VCaP (cell line): ENCODE measurements around the gene ARHGAP18.

ENCODE experiments used
- H3K27ac ChIP-seq: fragments of 450-650 bp; 2 replicates; pipeline ENCODE4 v1.5.1; 2017
- TF ChIP-seq, protein P1 (sequence below): fragments of 450-650 bp; conservative IDR thresholded peaks from 2 replicates; pipeline ENCODE4 v1.5.1; 2017; ENCODE audit warnings: mild to moderate bottlenecking, moderate library complexity

ARHGAP18 gene

DNA sequence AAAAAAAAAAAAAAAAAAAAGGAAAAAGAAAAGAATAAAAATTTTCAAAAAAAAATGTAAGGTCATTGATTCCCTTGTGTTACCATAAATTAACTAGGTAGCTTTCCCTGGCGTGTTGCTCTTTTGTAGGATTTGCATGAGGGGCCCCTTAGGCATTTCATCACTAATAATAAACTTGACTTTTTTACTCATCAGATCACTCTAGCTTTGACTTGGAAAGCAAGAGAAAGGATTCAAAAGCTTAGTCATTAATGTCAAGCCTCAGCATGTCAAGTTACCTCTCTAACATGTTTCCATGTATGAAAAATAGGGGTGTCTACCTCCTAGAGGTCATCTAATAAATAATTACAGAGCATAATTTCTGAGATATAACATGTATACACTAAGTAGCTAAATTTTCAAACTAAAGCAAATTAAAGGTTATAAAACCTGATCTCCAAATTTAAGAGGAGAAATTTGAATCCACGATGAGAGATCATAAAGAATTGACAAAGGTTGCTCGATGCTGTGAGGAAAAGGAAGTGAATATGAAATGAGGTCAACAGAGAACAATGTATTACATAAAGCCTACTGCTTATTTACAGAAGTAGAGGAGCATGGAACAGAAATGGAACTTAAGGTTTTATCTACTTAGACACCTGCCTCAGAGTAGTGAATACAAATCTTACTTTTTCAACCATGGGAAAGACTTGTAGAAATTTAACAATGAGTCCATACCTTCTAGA, 86.8 kb downstream of the ARHGAP18 start:
- H3K27ac ChIP-seq, result no peak overlapping the region
- TF ChIP-seq, protein P1, sequence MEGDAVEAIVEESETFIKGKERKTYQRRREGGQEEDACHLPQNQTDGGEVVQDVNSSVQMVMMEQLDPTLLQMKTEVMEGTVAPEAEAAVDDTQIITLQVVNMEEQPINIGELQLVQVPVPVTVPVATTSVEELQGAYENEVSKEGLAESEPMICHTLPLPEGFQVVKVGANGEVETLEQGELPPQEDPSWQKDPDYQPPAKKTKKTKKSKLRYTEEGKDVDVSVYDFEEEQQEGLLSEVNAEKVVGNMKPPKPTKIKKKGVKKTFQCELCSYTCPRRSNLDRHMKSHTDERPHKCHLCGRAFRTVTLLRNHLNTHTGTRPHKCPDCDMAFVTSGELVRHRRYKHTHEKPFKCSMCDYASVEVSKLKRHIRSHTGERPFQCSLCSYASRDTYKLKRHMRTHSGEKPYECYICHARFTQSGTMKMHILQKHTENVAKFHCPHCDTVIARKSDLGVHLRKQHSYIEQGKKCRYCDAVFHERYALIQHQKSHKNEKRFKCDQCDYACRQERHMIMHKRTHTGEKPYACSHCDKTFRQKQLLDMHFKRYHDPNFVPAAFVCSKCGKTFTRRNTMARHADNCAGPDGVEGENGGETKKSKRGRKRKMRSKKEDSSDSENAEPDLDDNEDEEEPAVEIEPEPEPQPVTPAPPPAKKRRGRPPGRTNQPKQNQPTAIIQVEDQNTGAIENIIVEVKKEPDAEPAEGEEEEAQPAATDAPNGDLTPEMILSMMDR, result no peak

- TF ChIP-seq, protein P1, result no peak; the same call in 1 of the 2 replicates
- H3K27ac ChIP-seq, result no peak overlapping the region
Observed at GRCh38 chr6:129621252-129621651, 88.7 kb downstream of the ARHGAP18 start.

- no peak overlapping the region for H3K27ac ChIP-seq
- TF ChIP-seq, protein P1, result no peak
Observed at GRCh38 chr6:129620234-129620610, 89.8 kb downstream of the ARHGAP18 start.

DNA sequence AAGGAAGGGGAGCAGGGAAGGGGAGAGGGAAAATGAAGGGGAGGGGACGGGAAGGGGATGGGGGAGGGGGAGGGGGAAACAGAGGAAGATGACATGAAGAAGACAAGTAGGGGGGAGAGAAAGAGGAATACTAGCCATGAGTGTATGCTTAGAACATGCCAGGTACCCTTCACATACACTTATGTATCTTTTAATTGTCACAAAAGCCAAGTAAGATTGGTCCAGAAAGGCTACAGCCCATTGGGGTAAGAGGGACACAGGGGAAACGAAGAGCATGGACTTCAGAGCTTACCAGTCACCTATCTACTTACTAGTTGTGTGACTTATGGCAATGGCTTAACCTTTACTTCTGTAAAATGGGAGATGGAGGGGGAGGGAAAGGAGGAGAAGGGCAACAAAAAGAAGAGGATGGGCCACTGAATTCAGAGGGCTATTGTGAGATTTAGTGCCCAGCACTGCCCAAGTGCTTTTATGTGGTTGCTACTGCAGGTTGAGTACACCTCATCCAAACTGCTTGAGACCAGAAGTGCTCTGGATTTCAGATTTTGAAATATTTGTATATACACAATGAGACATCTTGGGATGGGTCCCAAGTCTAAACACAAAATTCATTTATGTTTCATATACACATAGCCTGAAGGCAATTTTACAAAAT, 90.3 kb downstream of the ARHGAP18 start:
- TF ChIP-seq, protein P1, result no peak

GRCh38 chr6:129617986-129618385, 92.0 kb downstream of the ARHGAP18 start:
- TF ChIP-seq, protein P1, result no peak
- no peak overlapping the region for H3K27ac ChIP-seq

More for the DNA sequence above, 90.3 kb downstream of the ARHGAP18 start:
- no peak overlapping the region for H3K27ac ChIP-seq

GRCh38 chr6:129615496-129615895, 94.5 kb downstream of the ARHGAP18 start:
- H3K27ac ChIP-seq, result no peak overlapping the region
- TF ChIP-seq, protein P1, result no peak

DNA sequence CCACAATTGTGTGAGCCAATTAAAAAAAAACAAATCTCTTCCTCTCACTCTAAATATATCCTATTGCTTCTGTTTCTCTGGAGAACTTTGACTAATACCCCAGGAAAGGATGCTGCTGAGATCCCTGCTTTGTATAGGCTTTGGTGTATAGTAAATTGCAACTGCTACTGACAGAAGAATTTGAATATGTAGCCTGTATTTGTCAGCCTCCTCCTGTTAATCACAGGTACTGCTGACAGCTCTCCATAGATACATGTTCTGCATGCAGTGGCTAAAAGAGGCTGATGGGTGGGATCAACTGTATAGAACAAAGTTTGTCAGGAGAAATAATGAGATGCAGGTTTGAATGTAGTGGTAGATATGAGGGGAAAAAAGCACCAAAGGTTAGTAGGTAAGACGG, 95.0 kb downstream of the ARHGAP18 start:
- TF ChIP-seq, protein P1, result no peak
- H3K27ac ChIP-seq, result no peak overlapping the region
